H9 (cell line): ENCODE data around the gene ARHGAP31. TPM values are rescaled to one million over a fixed set of nuclear protein-coding genes. Genes with fewer than 3 reads are reported as not detected.
A peak's percentile ranks its signal among the peaks of the same experiment; 100 is the strongest.

Source experiments
- DNase-seq: peaks from one replicate; pipeline ENCODE4 v3.0.0-alpha.2; 2017
- H2AFZ ChIP-seq: one replicate; pipeline ENCODE4 v1.6.1; 2013; ENCODE audit warnings: mild to moderate bottlenecking, low read length, control low read depth, moderate library complexity
- H2AK5ac ChIP-seq: 2 replicates; pipeline ENCODE4 v1.6.1; 2013; ENCODE audit warnings: low read length, control low read depth, mixed read lengths; ENCODE audit not compliant: insufficient read length
- H2BK120ac ChIP-seq: one replicate; pipeline ENCODE4 v1.6.1; 2013; ENCODE audit warnings: low read depth, mild to moderate bottlenecking, low read length, control low read depth, inconsistent platforms; ENCODE audit not compliant: poor library complexity, severe bottlenecking
- H2BK12ac ChIP-seq: 2 replicates; pipeline ENCODE4 v1.6.1; 2013; ENCODE audit warnings: low read length, control low read depth, mixed read lengths, low read depth; ENCODE audit not compliant: insufficient read length
- H2BK15ac ChIP-seq: 2 replicates; pipeline ENCODE4 v1.6.1; 2013; ENCODE audit warnings: low read depth, low read length, control low read depth
- H2BK20ac ChIP-seq: one replicate; pipeline ENCODE4 v1.6.1; 2013; ENCODE audit warnings: low read depth, mild to moderate bottlenecking, low read length, control low read depth, inconsistent platforms; ENCODE audit not compliant: poor library complexity, severe bottlenecking
- H2BK5ac ChIP-seq: 2 replicates; pipeline ENCODE4 v1.6.1; 2013; ENCODE audit warnings: low read length, control low read depth, mixed read lengths; ENCODE audit not compliant: insufficient read length
- H3K14ac ChIP-seq: 2 replicates; pipeline ENCODE4 v1.6.1; 2013; ENCODE audit warnings: low read length, control low read depth; ENCODE audit not compliant: insufficient read depth
- H3K18ac ChIP-seq: 2 replicates; pipeline ENCODE4 v1.6.1; 2013; ENCODE audit warnings: low read depth, mild to moderate bottlenecking, mixed read lengths, low read length, control low read depth; ENCODE audit not compliant: insufficient read length
- H3K23ac ChIP-seq: 2 replicates; pipeline ENCODE4 v1.6.1; 2013; ENCODE audit warnings: low read length, control low read depth, mixed read lengths, low read depth; ENCODE audit not compliant: insufficient read length
- H3K23me2 ChIP-seq: 2 replicates; pipeline ENCODE4 v1.6.1; 2013; ENCODE audit warnings: low read depth, mild to moderate bottlenecking, mixed read lengths, low read length, control low read depth; ENCODE audit not compliant: insufficient read length, poor library complexity, severe bottlenecking
- H3K27ac ChIP-seq: 2 replicates; pipeline ENCODE4 v1.5.1; 2013; ENCODE audit warnings: low read length, control low read depth, mixed read lengths, low read depth; ENCODE audit not compliant: insufficient read length
- H3K27me3 ChIP-seq: 2 replicates; pipeline ENCODE4 v1.6.1; 2013; ENCODE audit warnings: low read length, control low read depth, inconsistent platforms; ENCODE audit not compliant: insufficient read depth
- H3K4ac ChIP-seq: 2 replicates; pipeline ENCODE4 v1.6.1; 2013; ENCODE audit warnings: low read depth, mild to moderate bottlenecking, control low read depth, inconsistent platforms, low read length, moderate library complexity
- H3K4me1 ChIP-seq: 2 replicates; pipeline ENCODE4 v1.6.1; 2013; ENCODE audit warnings: low read length, control low read depth, inconsistent platforms; ENCODE audit not compliant: insufficient read depth
- H3K4me2 ChIP-seq: 2 replicates; pipeline ENCODE4 v1.6.1; 2013; ENCODE audit warnings: low read length, control low read depth, mixed read lengths; ENCODE audit not compliant: insufficient read length, insufficient read depth
- H3K56ac ChIP-seq: 2 replicates; pipeline ENCODE4 v1.6.1; 2013; ENCODE audit warnings: low read depth, mild to moderate bottlenecking, mixed read lengths, low read length, control low read depth; ENCODE audit not compliant: insufficient read length
- H3K79me1 ChIP-seq: 2 replicates; pipeline ENCODE4 v1.6.1; 2013; ENCODE audit warnings: low read depth, mild to moderate bottlenecking, moderate library complexity, low read length, control low read depth, inconsistent platforms; ENCODE audit not compliant: insufficient read depth, poor library complexity, severe bottlenecking
- H3K79me2 ChIP-seq: 2 replicates; pipeline ENCODE4 v1.6.1; 2013; ENCODE audit warnings: low read length, control low read depth, inconsistent platforms; ENCODE audit not compliant: insufficient read depth
- H3K9ac ChIP-seq: 2 replicates; pipeline ENCODE4 v1.6.1; 2013; ENCODE audit warnings: low read length, control low read depth, mixed read lengths; ENCODE audit not compliant: insufficient read length; ENCODE audit errors: extremely low read depth
- H3K9me3 ChIP-seq: one replicate; pipeline ENCODE4 v1.6.1; 2013; ENCODE audit warnings: low read depth, low read length, inconsistent platforms; ENCODE audit not compliant: control insufficient read depth
- H3T11ph ChIP-seq: one replicate; pipeline ENCODE4 v1.6.1; 2013; ENCODE audit warnings: mild to moderate bottlenecking, low read length, control low read depth, inconsistent platforms
- H4K20me1 ChIP-seq: one replicate; pipeline ENCODE4 v1.6.1; 2013; ENCODE audit not compliant: control insufficient read depth, insufficient read length, insufficient read depth
- H4K5ac ChIP-seq: 2 replicates; pipeline ENCODE4 v1.6.1; 2013; ENCODE audit warnings: low read depth, mild to moderate bottlenecking, mixed read lengths, low read length, control low read depth; ENCODE audit not compliant: insufficient read length
- H4K8ac ChIP-seq: replicated peaks from 2 replicates; pipeline ENCODE4 v1.6.1; 2013; ENCODE audit warnings: low read length, control low read depth, mixed read lengths, low read depth; ENCODE audit not compliant: insufficient read length
- H4K91ac ChIP-seq: 2 replicates; pipeline ENCODE4 v1.6.1; 2013; ENCODE audit warnings: low read depth, mild to moderate bottlenecking, moderate library complexity, mixed read lengths, low read length, control low read depth; ENCODE audit not compliant: insufficient read length
- H3K27ac Mint-ChIP-seq, 3 experiments: 2 replicates in 2 of 3; 3 replicates in 1 of 3; pipeline ENCODE4 v1.8.0; 2020 to 2021; ENCODE audit warnings: mixed read lengths in 3 of 3, mild to moderate bottlenecking in 1 of 3, moderate library complexity in 1 of 3
- H3K27me3 Mint-ChIP-seq: 2 replicates; pipeline ENCODE4 v1.8.0; 2021; ENCODE audit warnings: low read depth, mild to moderate bottlenecking, moderate library complexity, mixed read lengths
- H3K36me3 Mint-ChIP-seq, 3 experiments: 2 replicates in 2 of 3; 3 replicates in 1 of 3; pipeline ENCODE4 v1.8.0; 2020 to 2021; ENCODE audit warnings: low read depth in 3 of 3, mixed read lengths in 3 of 3; ENCODE audit not compliant: insufficient read depth in 1 of 3
- H3K4me1 Mint-ChIP-seq, 2 experiments: 2 replicates each; pipeline ENCODE4 v1.8.0; 2020; ENCODE audit warnings: mixed read lengths in 2 of 2
- H3K4me3 Mint-ChIP-seq, 2 experiments: 2 replicates in 1 of 2; 3 replicates in 1 of 2; pipeline ENCODE4 v1.8.0; 2020 to 2021; ENCODE audit warnings: mild to moderate bottlenecking in 2 of 2, mixed read lengths in 2 of 2, moderate library complexity in 1 of 2
- H3K9me3 Mint-ChIP-seq, 2 experiments: 2 replicates in 1 of 2; 3 replicates in 1 of 2; pipeline ENCODE4 v1.8.0; 2020; ENCODE audit warnings: mild to moderate bottlenecking in 2 of 2, mixed read lengths in 2 of 2, moderate library complexity in 1 of 2
- WGBS: extraction: QIAGEN DNeasy Blood & Tissue Kit; methylation state at CpG from one replicate; pipeline ENCODE4 v1.1.7; 2013; ENCODE audit warnings: missing lambda C conversion rate, low lambda C conversion rate, mixed read lengths; ENCODE audit not compliant: insufficient read length; ENCODE audit errors: extremely low coverage; 5-methylcytosine and 5-hydroxymethylcytosine counted together
- total RNA-seq: library from RNA; stranded (reverse); gene quantifications from 2 replicates; pipeline ENCODE4 v1.2.1, GENCODE V29; 2021
- TF ChIP-seq, protein P1 (sequence below): fragments of 200-600 bp; sonication (generic); conservative IDR thresholded peaks from 3 replicates; pipeline ENCODE4 v1.8.0; 2021; ENCODE audit warnings: antibody characterized with exemption, mild to moderate bottlenecking

Gene ARHGAP31
- total RNA-seq, 1 experiment from 2014 or later: 2.2 TPM

- Mint-ChIP-seq H3K27ac (no peak overlapping the region), H3K27me3 (no peaks in the 10 kb centered on the region), H3K4me3 (no peak overlapping the region), H3K9me3 (no peaks in the 10 kb centered on the region), H3K36me3 (0 out of 7 replicates have a peak, but pooled peaks cover 0 to 2% (median 0%) of the 10 kb centered on the region in 3 experiments), H3K4me1 (peaks cover 23 to 38% of the 10 kb centered on the region in 2 experiments)
- no peak overlapping the region for H3K18ac ChIP-seq
- no peaks in the 10 kb centered on the region for H3K9me3 ChIP-seq
- no peak overlapping the region for H3K4me2 ChIP-seq
- peak overlapping the region; percentile 80 for H2AFZ ChIP-seq
- H2BK20ac ChIP-seq: no peak overlapping the region
- no peak overlapping the region for H4K91ac ChIP-seq
- no peak overlapping the region for H3K14ac ChIP-seq
- no peak overlapping the region for H3K27ac ChIP-seq
- no peaks in the 10 kb centered on the region for H3K79me1 ChIP-seq
- no peak overlapping the region for H3K23ac ChIP-seq
- no peaks in the 10 kb centered on the region for H4K20me1 ChIP-seq
- H2BK12ac ChIP-seq: no peak overlapping the region
- no peak overlapping the region for H4K5ac ChIP-seq
- DNase-seq: no peak
- WGBS: no CpG with 5 or more reads among the region's 3 CpGs
- no peak overlapping the region for H2BK5ac ChIP-seq
- H3K27me3 ChIP-seq: no peaks in the 10 kb centered on the region
- TF ChIP-seq, protein P1, sequence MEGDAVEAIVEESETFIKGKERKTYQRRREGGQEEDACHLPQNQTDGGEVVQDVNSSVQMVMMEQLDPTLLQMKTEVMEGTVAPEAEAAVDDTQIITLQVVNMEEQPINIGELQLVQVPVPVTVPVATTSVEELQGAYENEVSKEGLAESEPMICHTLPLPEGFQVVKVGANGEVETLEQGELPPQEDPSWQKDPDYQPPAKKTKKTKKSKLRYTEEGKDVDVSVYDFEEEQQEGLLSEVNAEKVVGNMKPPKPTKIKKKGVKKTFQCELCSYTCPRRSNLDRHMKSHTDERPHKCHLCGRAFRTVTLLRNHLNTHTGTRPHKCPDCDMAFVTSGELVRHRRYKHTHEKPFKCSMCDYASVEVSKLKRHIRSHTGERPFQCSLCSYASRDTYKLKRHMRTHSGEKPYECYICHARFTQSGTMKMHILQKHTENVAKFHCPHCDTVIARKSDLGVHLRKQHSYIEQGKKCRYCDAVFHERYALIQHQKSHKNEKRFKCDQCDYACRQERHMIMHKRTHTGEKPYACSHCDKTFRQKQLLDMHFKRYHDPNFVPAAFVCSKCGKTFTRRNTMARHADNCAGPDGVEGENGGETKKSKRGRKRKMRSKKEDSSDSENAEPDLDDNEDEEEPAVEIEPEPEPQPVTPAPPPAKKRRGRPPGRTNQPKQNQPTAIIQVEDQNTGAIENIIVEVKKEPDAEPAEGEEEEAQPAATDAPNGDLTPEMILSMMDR: no peak
- no peak overlapping the region for H3T11ph ChIP-seq
- H2AK5ac ChIP-seq: no peak overlapping the region
- H3K4me1 ChIP-seq: peaks cover 3% of the 10 kb centered on the region; the same call in 1 of the 2 replicates
- no peak overlapping the region for H3K56ac ChIP-seq
- no peak overlapping the region for H4K8ac ChIP-seq
- H3K79me2 ChIP-seq: no peaks in the 10 kb centered on the region
- H3K9ac ChIP-seq: no peak overlapping the region
- H3K4ac ChIP-seq: no peak overlapping the region
- H2BK15ac ChIP-seq: no peak overlapping the region
- no peaks in the 10 kb centered on the region for H3K23me2 ChIP-seq
- H2BK120ac ChIP-seq: no peak overlapping the region
These were observed 71.2 kb downstream of the ARHGAP31 start for GRCh38 chr3:119365418-119365817.
